ENCODE results near the gene TIMM21. TPM values are rescaled to one million over a fixed set of nuclear protein-coding genes. Genes with fewer than 3 reads are reported as not detected.

TIMM21 gene
- total and polyA plus RNA-seq, 2 of the 13 experiments (the other 11 are each of a cell fraction or from before 2014, with no cell fraction given) = 29.6 to 62.3 TPM

DNA sequence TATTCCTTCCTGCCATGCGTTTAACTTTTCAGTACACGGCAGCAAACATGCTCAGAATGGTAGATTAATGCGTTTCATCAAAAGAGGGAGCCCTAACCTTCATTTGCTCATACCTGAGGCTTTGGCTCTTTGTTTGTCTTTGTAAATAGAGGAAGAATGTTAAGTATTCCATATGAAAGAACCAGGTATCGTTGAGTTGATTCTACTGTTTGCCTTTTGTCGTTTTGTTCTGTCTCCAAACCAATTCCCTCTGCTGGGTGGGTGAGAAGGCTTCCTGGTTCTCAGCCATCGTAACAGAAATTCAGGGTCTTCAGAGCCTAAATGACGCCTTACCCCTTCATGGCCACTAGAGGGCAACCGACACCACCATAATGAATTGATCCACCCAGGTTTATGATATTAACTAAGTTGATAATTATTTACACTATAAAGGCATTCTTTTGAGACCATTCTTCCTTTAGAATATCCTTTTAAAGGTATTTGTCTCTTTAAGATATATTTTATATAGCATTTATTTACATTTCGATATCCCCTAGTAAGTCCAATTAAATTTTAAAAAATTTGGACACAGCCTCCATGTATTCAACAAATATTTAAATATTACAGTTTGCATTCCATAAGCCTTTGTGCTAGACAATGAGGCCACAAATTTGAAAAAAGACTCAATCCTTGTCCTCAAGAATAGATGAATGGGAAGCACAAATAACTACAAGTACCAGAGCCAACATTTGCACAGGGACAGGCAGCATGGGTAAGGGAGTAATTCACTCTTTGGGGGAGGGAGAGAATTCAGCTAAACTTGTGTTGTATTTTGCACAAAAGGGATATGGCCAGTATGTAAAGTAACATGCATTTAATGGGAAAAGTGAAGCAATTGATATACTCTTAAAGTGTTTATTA lies 48.1 kb downstream of the TIMM21 start (continued):
- TF ChIP-seq RFX1 (IDR thresholded peaks at IDR 0.05) (no peak), ZNF75D (CRISPR knock-in tag; IDR thresholded peaks at IDR 0.05; ENCODE audit: borderline replicate concordance) (no peak), SYNCRIP (IDR thresholded peaks at IDR 0.05; ENCODE audit: insufficient read depth, low read depth, low read length) (no peak), SPEN (CRISPR knock-in tag; IDR thresholded peaks at IDR 0.05; ENCODE audit: low read depth) (no peak), KDM5B (CRISPR knock-in tag; IDR thresholded peaks at IDR 0.05; ENCODE audit: borderline replicate concordance) (no peak), ZNF792 (CRISPR knock-in tag; IDR thresholded peaks at IDR 0.05) (no peak), MIER2 (CRISPR knock-in tag; IDR thresholded peaks at IDR 0.05) (no peak), ZNF660 (CRISPR knock-in tag; IDR thresholded peaks at IDR 0.05; ENCODE audit: borderline replicate concordance, low read depth) (no peak), AGO1 (IDR thresholded peaks at IDR 0.05; ENCODE audit: low read depth, low read length, poor library complexity, severe bottlenecking) (no peak), ZFYVE20 (CRISPR knock-in tag; IDR thresholded peaks at IDR 0.05; ENCODE audit: borderline replicate concordance, low read depth) (no peak), CBX2 (IDR thresholded peaks at IDR 0.05; ENCODE audit: low read depth, low read length) (no peak), CBX2 (CRISPR knock-in tag; IDR thresholded peaks at IDR 0.05; ENCODE audit: low read depth) (no peak), SALL1 (CRISPR knock-in tag; IDR thresholded peaks at IDR 0.05) (peak; percentile 34; the same call in 1 of the 2 replicates), ZBTB20 (CRISPR knock-in tag; IDR thresholded peaks at IDR 0.05; ENCODE audit: borderline replicate concordance, low read depth) (no peak), ARHGAP35 (CRISPR knock-in tag; IDR thresholded peaks at IDR 0.05; ENCODE audit: borderline replicate concordance) (no peak), MXI1 (IDR thresholded peaks at IDR 0.05; ENCODE audit: borderline replicate concordance, low read depth, low read length) (no peak), NCOA1 (CRISPR knock-in tag; IDR thresholded peaks at IDR 0.05) (no peak), ZC3H4 (CRISPR knock-in tag; IDR thresholded peaks at IDR 0.05; ENCODE audit: borderline replicate concordance) (no peak), BCL6 (CRISPR knock-in tag; IDR thresholded peaks at IDR 0.05) (no peak), ZNF766 (CRISPR knock-in tag; IDR thresholded peaks at IDR 0.05; ENCODE audit: borderline replicate concordance) (no peak), ZNF460 (CRISPR knock-in tag; IDR thresholded peaks at IDR 0.05; ENCODE audit: borderline replicate concordance) (no peak), ZEB1 (IDR thresholded peaks at IDR 0.05; ENCODE audit: insufficient replicate concordance, low read depth) (no peak), ZNF292 (CRISPR knock-in tag; IDR thresholded peaks at IDR 0.05; ENCODE audit: borderline replicate concordance, low read depth) (no peak), ZSCAN29 (CRISPR knock-in tag; conservative IDR thresholded peaks at IDR 0.05) (no peak), ZNF577 (CRISPR knock-in tag; IDR thresholded peaks at IDR 0.05; ENCODE audit: borderline replicate concordance, low read depth) (no peak), ATF7-NPFF (CRISPR knock-in tag; IDR thresholded peaks at IDR 0.05; ENCODE audit: low read depth) (no peak), TBX2 (CRISPR knock-in tag; IDR thresholded peaks at IDR 0.05; ENCODE audit: borderline replicate concordance) (0 out of 2 replicates have a peak, but pooled peaks have one; percentile 47), DPF2 (CRISPR knock-in tag; IDR thresholded peaks at IDR 0.05; ENCODE audit: borderline replicate concordance, low read depth) (no peak), MED8 (CRISPR knock-in tag; IDR thresholded peaks at IDR 0.05; ENCODE audit: insufficient replicate concordance) (no peak), GATA4 (IDR thresholded peaks at IDR 0.05; ENCODE audit: borderline replicate concordance, low read depth) (no peak)
- TF ChIP-seq, protein P1, sequence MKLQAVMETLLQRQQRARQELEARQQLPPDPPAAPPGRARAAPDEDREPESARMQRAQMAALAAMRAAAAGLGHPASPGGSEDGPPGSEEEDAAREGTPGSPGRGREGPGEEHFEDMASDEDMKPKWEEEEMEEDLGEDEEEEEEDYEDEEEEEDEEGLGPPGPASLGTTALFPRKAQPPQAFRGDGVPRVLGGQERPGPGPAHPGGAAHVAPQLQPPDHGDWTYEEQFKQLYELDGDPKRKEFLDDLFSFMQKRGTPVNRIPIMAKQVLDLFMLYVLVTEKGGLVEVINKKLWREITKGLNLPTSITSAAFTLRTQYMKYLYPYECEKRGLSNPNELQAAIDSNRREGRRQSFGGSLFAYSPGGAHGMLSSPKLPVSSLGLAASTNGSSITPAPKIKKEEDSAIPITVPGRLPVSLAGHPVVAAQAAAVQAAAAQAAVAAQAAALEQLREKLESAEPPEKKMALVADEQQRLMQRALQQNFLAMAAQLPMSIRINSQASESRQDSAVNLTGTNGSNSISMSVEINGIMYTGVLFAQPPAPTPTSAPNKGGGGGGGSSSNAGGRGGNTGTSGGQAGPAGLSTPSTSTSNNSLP (IDR thresholded peaks at IDR 0.05; ENCODE audit: low read depth, low read length) = peak; percentile 65; the same call in 1 of the 2 replicates

All from HepG2 (cell line).